ENCODE measurements around the gene SENP1. TPM values are rescaled to one million over a fixed set of nuclear protein-coding genes. Genes with fewer than 3 reads are reported as not detected.

The SENP1 gene
- total RNA-seq, 1 experiment from 2014 or later, result 17.7 TPM

DNA sequence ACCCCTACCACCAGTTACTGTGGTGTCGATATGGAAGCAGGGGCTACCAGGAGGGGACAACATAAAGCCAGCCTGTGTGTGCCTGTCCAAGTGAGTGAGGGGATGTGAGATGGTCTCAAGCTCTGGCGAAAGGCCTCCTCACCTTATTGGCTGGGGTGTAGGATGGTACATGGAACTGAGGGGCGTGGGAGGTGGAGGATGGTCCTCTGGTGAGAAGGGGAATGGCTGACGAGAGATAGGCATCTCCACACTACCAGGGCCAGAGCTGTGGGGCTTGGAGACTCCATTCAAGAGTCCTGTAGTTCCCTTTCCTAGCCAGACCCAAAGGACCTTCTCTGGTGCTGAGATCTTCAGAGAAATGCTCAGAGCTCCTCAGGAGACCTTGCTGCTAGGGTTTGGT is 69.1 kb downstream of the SENP1 start:
- intact Hi-C loops (cut with micrococcal nuclease; ENCODE audit: unreplicated experiment), result no loop called here

DNA sequence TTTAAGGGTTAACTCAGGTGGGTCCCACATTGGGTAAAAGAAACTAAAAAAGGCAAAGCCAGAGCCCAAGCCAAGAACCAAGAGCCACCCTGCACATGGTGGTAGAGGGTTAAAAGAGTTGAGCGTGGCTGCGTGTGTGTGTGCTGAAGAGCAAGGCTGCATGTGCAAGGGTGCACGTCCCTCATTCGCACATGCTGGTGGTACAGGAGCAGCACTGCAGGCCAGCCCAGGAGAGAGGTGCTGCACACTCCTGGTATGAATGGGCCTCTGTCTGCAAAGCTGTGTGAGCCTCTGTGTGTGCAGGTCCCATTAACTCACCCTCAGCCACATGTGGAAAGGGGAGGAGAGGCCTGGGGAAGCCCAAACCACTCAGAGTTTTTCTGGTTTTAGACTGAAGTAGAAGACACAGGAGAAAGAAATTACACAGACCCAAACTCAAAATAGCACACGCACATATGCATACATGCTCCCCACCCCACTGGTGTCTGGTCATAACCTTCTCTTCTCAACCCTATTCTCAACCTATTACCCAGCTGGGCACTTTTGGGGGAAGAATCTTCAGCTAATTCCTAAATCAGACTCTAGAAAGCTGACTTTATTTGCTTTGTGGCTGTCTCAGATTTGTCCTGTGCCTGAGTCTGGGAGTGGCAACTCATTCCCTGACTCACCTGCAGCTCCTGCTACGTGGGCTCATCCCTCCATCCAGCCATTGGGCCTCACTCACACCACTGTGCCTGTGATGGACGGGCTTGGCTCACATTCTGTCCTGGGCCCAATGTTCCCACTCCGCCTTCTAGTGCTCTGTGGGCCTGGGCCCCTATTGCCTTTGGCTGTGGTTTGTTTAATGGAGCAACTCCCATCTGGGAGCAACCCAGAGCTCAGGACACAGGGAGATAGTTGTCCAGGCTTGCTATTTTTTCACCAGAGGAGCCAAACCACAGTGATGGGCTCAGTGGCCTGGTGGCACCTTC is 70.8 kb downstream of the SENP1 start:
- TF ChIP-seq, protein P1, sequence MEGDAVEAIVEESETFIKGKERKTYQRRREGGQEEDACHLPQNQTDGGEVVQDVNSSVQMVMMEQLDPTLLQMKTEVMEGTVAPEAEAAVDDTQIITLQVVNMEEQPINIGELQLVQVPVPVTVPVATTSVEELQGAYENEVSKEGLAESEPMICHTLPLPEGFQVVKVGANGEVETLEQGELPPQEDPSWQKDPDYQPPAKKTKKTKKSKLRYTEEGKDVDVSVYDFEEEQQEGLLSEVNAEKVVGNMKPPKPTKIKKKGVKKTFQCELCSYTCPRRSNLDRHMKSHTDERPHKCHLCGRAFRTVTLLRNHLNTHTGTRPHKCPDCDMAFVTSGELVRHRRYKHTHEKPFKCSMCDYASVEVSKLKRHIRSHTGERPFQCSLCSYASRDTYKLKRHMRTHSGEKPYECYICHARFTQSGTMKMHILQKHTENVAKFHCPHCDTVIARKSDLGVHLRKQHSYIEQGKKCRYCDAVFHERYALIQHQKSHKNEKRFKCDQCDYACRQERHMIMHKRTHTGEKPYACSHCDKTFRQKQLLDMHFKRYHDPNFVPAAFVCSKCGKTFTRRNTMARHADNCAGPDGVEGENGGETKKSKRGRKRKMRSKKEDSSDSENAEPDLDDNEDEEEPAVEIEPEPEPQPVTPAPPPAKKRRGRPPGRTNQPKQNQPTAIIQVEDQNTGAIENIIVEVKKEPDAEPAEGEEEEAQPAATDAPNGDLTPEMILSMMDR (IDR thresholded peaks at IDR 0.05; ENCODE audit: unreplicated experiment), result no peak
- peaks cover 38% of the 10 kb centered on the region for H3K27me3 Mint-ChIP-seq (ENCODE audit: unreplicated experiment)
- H3K27ac Mint-ChIP-seq (ENCODE audit: unreplicated experiment), result no peak overlapping the region
- DNase-seq, result no peak
- CTCF ChIA-PET, result interaction anchor here (0.8 to 1.2 kb wide), 2 partner anchors 17 to 24 kb away, joined by 3 to 4 read pairs; no protein-coding TSS in a partner anchor
- H3K9me3 Mint-ChIP-seq (ENCODE audit: low read depth, unreplicated experiment), result no peaks in the 10 kb centered on the region
- H3K4me3 Mint-ChIP-seq (ENCODE audit: low read depth, unreplicated experiment), result no peak overlapping the region
- H3K36me3 Mint-ChIP-seq (ENCODE audit: insufficient read depth, unreplicated experiment), result no peaks in the 10 kb centered on the region
- intact Hi-C loops (cut with micrococcal nuclease; ENCODE audit: unreplicated experiment), result no loop called here
- no peaks in the 10 kb centered on the region for H3K4me1 Mint-ChIP-seq (ENCODE audit: low read depth, unreplicated experiment)
- BruUV-seq (replicated peaks), result no TSS peak

More for the DNA sequence above, 69.1 kb downstream of the SENP1 start:
- no peak for DNase-seq
- Mint-ChIP-seq H3K36me3 (ENCODE audit: insufficient read depth, unreplicated experiment) (no peaks in the 10 kb centered on the region), H3K27me3 (ENCODE audit: unreplicated experiment) (peaks cover 33% of the 10 kb centered on the region), H3K9me3 (ENCODE audit: low read depth, unreplicated experiment) (no peaks in the 10 kb centered on the region), H3K27ac (ENCODE audit: unreplicated experiment) (no peak overlapping the region), H3K4me3 (ENCODE audit: low read depth, unreplicated experiment) (no peak overlapping the region), H3K4me1 (ENCODE audit: low read depth, unreplicated experiment) (no peaks in the 10 kb centered on the region)
- CTCF ChIA-PET, result no interaction called here
- TF ChIP-seq, protein P1 (IDR thresholded peaks at IDR 0.05; ENCODE audit: unreplicated experiment), result no peak
- BruUV-seq (replicated peaks), result no TSS peak

DNA sequence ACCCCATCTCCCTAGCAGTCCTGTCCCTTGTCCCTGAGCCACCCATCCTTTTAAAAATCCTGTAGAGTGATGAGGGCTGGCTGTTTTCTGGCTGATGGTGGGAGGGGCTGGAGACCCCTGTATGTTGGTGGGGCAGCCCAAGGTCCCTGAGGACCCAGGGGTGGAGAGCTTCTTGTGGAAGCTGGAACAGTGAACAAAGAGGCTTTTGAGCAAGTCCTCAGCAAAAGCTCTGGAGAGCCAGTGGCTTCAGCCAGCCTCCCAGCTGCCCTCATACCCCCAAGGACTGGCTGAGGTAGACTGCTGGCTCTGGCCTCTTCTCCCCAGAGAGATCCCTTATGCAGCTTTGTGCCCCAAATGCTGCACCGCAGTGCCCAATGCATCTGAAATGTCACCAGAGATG is 72.4 kb downstream of the SENP1 start:
- Mint-ChIP-seq H3K4me1 (ENCODE audit: low read depth, unreplicated experiment) (no peaks in the 10 kb centered on the region), H3K36me3 (ENCODE audit: insufficient read depth, unreplicated experiment) (no peaks in the 10 kb centered on the region), H3K27me3 (ENCODE audit: unreplicated experiment) (peaks cover 53% of the 10 kb centered on the region), H3K27ac (ENCODE audit: unreplicated experiment) (no peak overlapping the region), H3K4me3 (ENCODE audit: low read depth, unreplicated experiment) (no peak overlapping the region), H3K9me3 (ENCODE audit: low read depth, unreplicated experiment) (no peaks in the 10 kb centered on the region)
- TF ChIP-seq, protein P1 (IDR thresholded peaks at IDR 0.05; ENCODE audit: unreplicated experiment), result no peak
- intact Hi-C loops (cut with micrococcal nuclease; ENCODE audit: unreplicated experiment), result no loop called here
- BruUV-seq (replicated peaks), result no TSS peak
- DNase-seq, result no peak
- CTCF ChIA-PET, result interaction anchor here (1.2 kb wide), 1 partner anchor 23 kb away, joined by 3 read pairs; no protein-coding TSS in a partner anchor

DNA sequence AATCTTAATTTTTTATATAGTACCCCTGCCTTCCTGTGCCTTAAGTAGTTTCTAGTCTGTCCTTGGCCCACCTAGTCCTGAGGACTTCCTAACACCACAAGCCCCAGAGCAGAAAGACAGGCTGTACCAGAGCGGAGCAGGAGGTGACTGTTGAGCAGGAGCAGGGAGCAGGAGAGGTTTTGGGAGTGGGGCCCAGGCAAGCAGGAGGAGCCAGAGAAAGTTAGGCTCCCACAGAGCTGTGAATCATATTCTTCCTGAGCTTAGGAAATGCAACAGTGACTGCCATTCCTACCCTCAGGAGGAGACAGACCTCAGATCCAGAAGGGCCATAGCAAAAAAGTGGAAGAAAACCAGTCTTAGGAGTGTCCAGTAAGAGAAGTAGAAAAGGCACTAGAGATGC is 73.3 kb downstream of the SENP1 start:
- no peak for DNase-seq
- Mint-ChIP-seq H3K27ac (ENCODE audit: unreplicated experiment) (no peak overlapping the region), H3K4me1 (ENCODE audit: low read depth, unreplicated experiment) (no peaks in the 10 kb centered on the region), H3K36me3 (ENCODE audit: insufficient read depth, unreplicated experiment) (no peaks in the 10 kb centered on the region), H3K9me3 (ENCODE audit: low read depth, unreplicated experiment) (no peaks in the 10 kb centered on the region), H3K27me3 (ENCODE audit: unreplicated experiment) (peaks cover 45% of the 10 kb centered on the region), H3K4me3 (ENCODE audit: low read depth, unreplicated experiment) (no peak overlapping the region)
- TF ChIP-seq, protein P1 (IDR thresholded peaks at IDR 0.05; ENCODE audit: unreplicated experiment), result no peak
- intact Hi-C loops (cut with micrococcal nuclease; ENCODE audit: unreplicated experiment), result no loop called here
- BruUV-seq (replicated peaks), result no TSS peak
- CTCF ChIA-PET, result no interaction called here
